Fibroblast of the conjunctiva (primary cell): ENCODE data around the gene POLRMT.

Source experiments
- DNase-seq: peaks from one replicate; pipeline ENCODE4 v3.0.0-alpha.2; 2010; ENCODE audit warnings: low read depth

The POLRMT gene

GRCh38 chr19:662962-663681 is 29.8 kb upstream of the POLRMT start, which contains the start of gene RNF126:
Gene RNF126, minus strand, starts transcription at chr19:663214. Its CDS starts 93 bp downstream, at chr19:663121.
- peak; percentile 75 for DNase-seq

GRCh38 chr19:662207-662961 is 29.0 kb upstream of the POLRMT start:
- DNase-seq: no peak

- no peak for DNase-seq
These were observed 28.3 kb upstream of the POLRMT start for GRCh38 chr19:661427-662196.

- no peak for DNase-seq
These were observed 27.6 kb upstream of the POLRMT start for GRCh38 chr19:660793-661426.

- no peak for DNase-seq
These were observed 25.8 kb upstream of the POLRMT start for GRCh38 chr19:658916-659839.

- DNase-seq: no peak
These were observed 24.9 kb upstream of the POLRMT start for GRCh38 chr19:658059-658839.

- DNase-seq: no peak
These were observed 24.3 kb upstream of the POLRMT start for GRCh38 chr19:657611-658010.

GRCh38 chr19:656751-657559 is 23.6 kb upstream of the POLRMT start:
- no peak for DNase-seq

- no peak for DNase-seq
These were observed 22.4 kb upstream of the POLRMT start for GRCh38 chr19:655691-656090.

- no peak for DNase-seq
These were observed 20.1 kb upstream of the POLRMT start for GRCh38 chr19:653425-653824.

- DNase-seq: no peak
These were observed 19.4 kb upstream of the POLRMT start for GRCh38 chr19:652467-653389.

- DNase-seq: no peak
These were observed 18.7 kb upstream of the POLRMT start for GRCh38 chr19:651991-652390.

GRCh38 chr19:651114-651818 is 17.9 kb upstream of the POLRMT start:
- DNase-seq: no peak

- no peak for DNase-seq
These were observed 16.8 kb upstream of the POLRMT start for GRCh38 chr19:650121-650520.

- DNase-seq: no peak
These were observed 15.8 kb upstream of the POLRMT start for GRCh38 chr19:648904-649801.

- no peak for DNase-seq
These were observed 15.0 kb upstream of the POLRMT start for GRCh38 chr19:648305-648704.
